NCI-H1105 (cell line): ENCODE measurements around the gene FIG4.
"Not testable (repeated sequence)": the region's sequence is repeated elsewhere in the genome, so short reads cannot be mapped to it uniquely, and the experiment has no call there.

Source experiments
- DNase-seq: peaks from one replicate; lab custom pipeline; 2025; lab: John Stamatoyannopoulos, UW

Gene FIG4

GRCh38 chr6:109702791-109703190, 11.7 kb downstream of the FIG4 start:
- DNase-seq = no peak

GRCh38 chr6:109705258-109705657, 14.2 kb downstream of the FIG4 start:
- DNase-seq = peak; percentile 92

GRCh38 chr6:109706513-109706912, 15.4 kb downstream of the FIG4 start:
- DNase-seq = no peak

- not testable (repeated sequence) for DNase-seq
These were observed 17.0 kb downstream of the FIG4 start for GRCh38 chr6:109708099-109708498.

GRCh38 chr6:109713097-109713496, 22.0 kb downstream of the FIG4 start:
- DNase-seq = no peak

- DNase-seq = no peak
These were observed 23.1 kb downstream of the FIG4 start for GRCh38 chr6:109714166-109714565.

GRCh38 chr6:109714611-109715010, 23.5 kb downstream of the FIG4 start:
- no peak for DNase-seq

- no peak for DNase-seq
These were observed 24.5 kb downstream of the FIG4 start for GRCh38 chr6:109715616-109716015.

GRCh38 chr6:109717971-109718370, 26.9 kb downstream of the FIG4 start:
- DNase-seq = no peak

GRCh38 chr6:109718991-109719390, 27.9 kb downstream of the FIG4 start:
- DNase-seq = no peak

- no peak for DNase-seq
These were observed 29.2 kb downstream of the FIG4 start for GRCh38 chr6:109720311-109720710.

GRCh38 chr6:109722011-109722410, 30.9 kb downstream of the FIG4 start:
- no peak for DNase-seq

- DNase-seq = no peak
These were observed 31.6 kb downstream of the FIG4 start for GRCh38 chr6:109722564-109723254.

GRCh38 chr6:109725250-109725649, 34.2 kb downstream of the FIG4 start:
- DNase-seq = not testable (repeated sequence)

- no peak for DNase-seq
These were observed 45.4 kb downstream of the FIG4 start for GRCh38 chr6:109736273-109737025.

GRCh38 chr6:109738255-109738654, 47.2 kb downstream of the FIG4 start:
- DNase-seq = no peak

GRCh38 chr6:109738667-109739066, 47.6 kb downstream of the FIG4 start:
- no peak for DNase-seq

- DNase-seq = no peak
These were observed 48.6 kb downstream of the FIG4 start for GRCh38 chr6:109739686-109740085.

- DNase-seq = no peak
These were observed 49.7 kb downstream of the FIG4 start for GRCh38 chr6:109740787-109741186.

- no peak for DNase-seq
These were observed 52.6 kb downstream of the FIG4 start for GRCh38 chr6:109743739-109744138.

- not testable (repeated sequence) for DNase-seq
These were observed 53.7 kb downstream of the FIG4 start for GRCh38 chr6:109744779-109745178.

GRCh38 chr6:109747221-109747620, 56.1 kb downstream of the FIG4 start:
- no peak for DNase-seq

- no peak for DNase-seq
These were observed 68.2 kb downstream of the FIG4 start for GRCh38 chr6:109759098-109759955.
